ENCODE results near the gene XPA. TPM values are rescaled to one million over a fixed set of nuclear protein-coding genes. Genes with fewer than 3 reads are reported as not detected.

XPA gene
- total RNA-seq, 1 donor from 2014 or later: 8.9 TPM

GRCh38 chr9:97660847-97661246 lies 36.3 kb downstream of the XPA start:
- H3K36me3 ChIP-seq (ENCODE audit: control insufficient read depth in 3 of 3, insufficient read depth in 3 of 3, low read length in 3 of 3): peaks cover 30 to 71% (median 68%) of the 10 kb centered on the region in 3 donors
- no peak overlapping the region for H3K27ac ChIP-seq (ENCODE audit: low read depth, low read length)

DNA sequence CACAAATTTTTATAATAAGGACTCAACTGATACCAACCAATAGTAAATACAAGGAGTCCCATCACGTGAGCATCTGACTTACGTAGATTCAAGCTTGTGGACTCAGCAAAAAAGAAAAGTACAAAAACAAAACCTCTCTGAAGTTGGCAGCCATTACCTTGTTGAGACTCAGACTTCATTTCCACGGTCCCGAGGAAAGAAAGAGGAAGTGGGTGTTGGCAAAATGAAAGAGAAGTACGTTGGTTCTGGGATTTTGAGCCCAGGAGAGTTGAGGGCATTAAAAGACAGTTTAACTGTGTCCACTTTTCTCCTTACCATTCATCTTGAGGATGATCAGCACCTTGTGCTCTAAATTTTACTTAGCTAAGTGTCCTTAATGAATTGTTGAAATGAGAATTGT lies 36.8 kb downstream of the XPA start:
- H3K27ac ChIP-seq (ENCODE audit: low read depth, low read length): no peak overlapping the region
- no peaks in the 10 kb centered on the region for H3K27me3 ChIP-seq (ENCODE audit: control insufficient read depth in 3 of 3, insufficient read depth in 3 of 3, low read length in 3 of 3)
- peaks cover 26 to 72% (median 65%) of the 10 kb centered on the region in 3 donors for H3K36me3 ChIP-seq (ENCODE audit: control insufficient read depth in 3 of 3, insufficient read depth in 3 of 3, low read length in 3 of 3)
- H3K4me3 ChIP-seq (ENCODE audit: low read length in 3 of 3): no peak overlapping the region
- no peaks in the 10 kb centered on the region for H3K4me1 ChIP-seq (ENCODE audit: control insufficient read depth in 3 of 3, insufficient read depth in 3 of 3, low read length in 3 of 3)
- H3K9me3 ChIP-seq (ENCODE audit: control insufficient read depth in 3 of 3, low read length in 3 of 3): no peaks in the 10 kb centered on the region
- no peak overlapping the region for H3K9ac ChIP-seq (ENCODE audit: low read depth in 1 of 3, low read length in 3 of 3)

More at GRCh38 chr9:97660847-97661246, 36.3 kb downstream of the XPA start:
- Histone ChIP-seq H3K9ac (ENCODE audit: low read depth in 1 of 3, low read length in 3 of 3) (no peak overlapping the region), H3K4me1 (ENCODE audit: control insufficient read depth in 3 of 3, insufficient read depth in 3 of 3, low read length in 3 of 3) (no peaks in the 10 kb centered on the region), H3K9me3 (ENCODE audit: control insufficient read depth in 3 of 3, low read length in 3 of 3) (no peaks in the 10 kb centered on the region), H3K27me3 (ENCODE audit: control insufficient read depth in 3 of 3, insufficient read depth in 3 of 3, low read length in 3 of 3) (no peaks in the 10 kb centered on the region), H3K4me3 (ENCODE audit: low read length in 3 of 3) (no peak overlapping the region)

DNA sequence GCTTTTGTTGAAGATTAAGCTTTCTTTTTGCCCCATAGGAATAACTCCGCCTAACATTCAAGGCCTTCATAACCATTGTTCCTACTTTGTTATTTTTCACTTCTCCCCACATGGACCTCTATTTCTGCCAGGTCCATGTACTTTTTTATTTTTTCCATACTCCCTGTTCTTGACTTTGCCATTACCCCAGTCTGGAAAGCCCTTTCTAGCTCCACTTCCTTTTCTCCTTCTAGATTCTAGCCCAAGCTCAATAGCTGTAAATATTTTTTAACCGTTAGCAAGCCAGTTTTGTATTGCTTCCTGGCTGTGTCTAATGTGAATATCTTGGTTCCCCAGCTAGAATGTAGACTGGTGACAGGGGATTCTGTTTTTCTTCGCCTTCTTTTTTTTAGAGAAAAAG lies 37.4 kb downstream of the XPA start:
- no peak overlapping the region for H3K9ac ChIP-seq (ENCODE audit: low read depth in 1 of 3, low read length in 3 of 3)
- H3K9me3 ChIP-seq (ENCODE audit: control insufficient read depth in 3 of 3, low read length in 3 of 3): no peaks in the 10 kb centered on the region
- no peaks in the 10 kb centered on the region for H3K4me1 ChIP-seq (ENCODE audit: control insufficient read depth in 3 of 3, insufficient read depth in 3 of 3, low read length in 3 of 3)
- H3K27me3 ChIP-seq (ENCODE audit: control insufficient read depth in 3 of 3, insufficient read depth in 3 of 3, low read length in 3 of 3): no peaks in the 10 kb centered on the region
- no peak overlapping the region for H3K27ac ChIP-seq (ENCODE audit: low read depth, low read length)
- no peak overlapping the region for H3K4me3 ChIP-seq (ENCODE audit: low read length in 3 of 3)
- peaks cover 23 to 70% (median 63%) of the 10 kb centered on the region in 3 donors for H3K36me3 ChIP-seq (ENCODE audit: control insufficient read depth in 3 of 3, insufficient read depth in 3 of 3, low read length in 3 of 3)

DNA sequence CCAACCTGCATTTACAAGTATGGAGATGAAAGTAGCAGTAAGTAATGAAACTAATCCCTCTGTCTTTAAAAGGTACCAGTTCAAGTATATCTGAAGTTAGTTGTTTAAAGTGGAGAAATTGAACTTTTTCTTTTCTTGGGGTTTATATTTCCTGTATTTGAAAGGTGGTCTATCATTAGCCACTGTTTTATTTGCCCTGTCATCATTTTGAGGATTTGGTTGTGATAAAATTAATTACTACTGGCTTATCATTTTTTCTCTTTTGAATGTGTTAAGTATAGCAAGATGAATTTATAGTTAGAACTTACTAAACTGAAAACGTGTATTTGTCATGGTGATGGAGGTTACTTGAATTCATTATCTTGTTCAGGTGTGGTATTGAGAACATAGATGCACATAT lies 38.4 kb downstream of the XPA start:
- Histone ChIP-seq H3K36me3 (ENCODE audit: control insufficient read depth in 3 of 3, insufficient read depth in 3 of 3, low read length in 3 of 3) (peaks cover 22 to 71% (median 53%) of the 10 kb centered on the region in 3 donors), H3K27me3 (ENCODE audit: control insufficient read depth in 3 of 3, insufficient read depth in 3 of 3, low read length in 3 of 3) (no peaks in the 10 kb centered on the region), H3K4me1 (ENCODE audit: control insufficient read depth in 3 of 3, insufficient read depth in 3 of 3, low read length in 3 of 3) (no peaks in the 10 kb centered on the region), H3K9ac (ENCODE audit: low read depth in 1 of 3, low read length in 3 of 3) (no peak overlapping the region), H3K4me3 (ENCODE audit: low read length in 3 of 3) (no peak overlapping the region), H3K27ac (ENCODE audit: low read depth, low read length) (no peak overlapping the region), H3K9me3 (ENCODE audit: control insufficient read depth in 3 of 3, low read length in 3 of 3) (no peaks in the 10 kb centered on the region)

GRCh38 chr9:97651646-97652045 lies 45.5 kb downstream of the XPA start:
- Histone ChIP-seq H3K27me3 (ENCODE audit: control insufficient read depth in 3 of 3, insufficient read depth in 3 of 3, low read length in 3 of 3) (no peaks in the 10 kb centered on the region), H3K4me3 (ENCODE audit: low read length in 3 of 3) (no peak overlapping the region), H3K27ac (ENCODE audit: low read depth, low read length) (peak overlapping the region; percentile 36), H3K9ac (ENCODE audit: low read depth in 1 of 3, low read length in 3 of 3) (no peak overlapping the region), H3K4me1 (ENCODE audit: control insufficient read depth in 3 of 3, insufficient read depth in 3 of 3, low read length in 3 of 3) (peaks cover 0 to 4% (median 0%) of the 10 kb centered on the region in 3 donors), H3K36me3 (ENCODE audit: control insufficient read depth in 3 of 3, insufficient read depth in 3 of 3, low read length in 3 of 3) (peaks cover 20 to 58% (median 28%) of the 10 kb centered on the region in 3 donors), H3K9me3 (ENCODE audit: control insufficient read depth in 3 of 3, low read length in 3 of 3) (no peaks in the 10 kb centered on the region)

DNA sequence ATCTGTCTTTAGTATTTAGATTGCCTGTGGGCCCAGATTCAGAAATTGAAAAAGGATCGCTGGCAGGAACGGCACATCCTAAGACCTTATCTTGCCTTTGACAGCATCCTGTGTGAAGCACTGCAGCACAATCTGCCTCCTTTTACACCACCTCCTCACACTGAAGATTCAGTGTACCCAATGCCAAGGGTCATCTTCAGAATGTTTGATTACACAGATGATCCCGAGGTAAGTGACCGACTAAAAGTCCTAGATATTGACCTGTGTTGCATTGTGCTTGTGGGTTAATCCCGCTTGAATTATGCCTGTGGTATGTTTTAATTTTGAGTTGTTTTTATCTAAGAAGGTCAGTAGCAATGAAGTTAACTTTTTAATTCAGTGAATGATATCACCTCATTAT lies 49.1 kb downstream of the XPA start:
- no peaks in the 10 kb centered on the region for H3K9me3 ChIP-seq (ENCODE audit: control insufficient read depth in 3 of 3, low read length in 3 of 3)
- H3K27me3 ChIP-seq (ENCODE audit: control insufficient read depth in 3 of 3, insufficient read depth in 3 of 3, low read length in 3 of 3): no peaks in the 10 kb centered on the region
- no peak overlapping the region for H3K9ac ChIP-seq (ENCODE audit: low read depth in 1 of 3, low read length in 3 of 3)
- H3K4me1 ChIP-seq (ENCODE audit: control insufficient read depth in 3 of 3, insufficient read depth in 3 of 3, low read length in 3 of 3): peaks cover 0 to 4% (median 0%) of the 10 kb centered on the region in 3 donors
- H3K27ac ChIP-seq (ENCODE audit: low read depth, low read length): no peak overlapping the region
- H3K4me3 ChIP-seq (ENCODE audit: low read length in 3 of 3): no peak overlapping the region
- H3K36me3 ChIP-seq (ENCODE audit: control insufficient read depth in 3 of 3, insufficient read depth in 3 of 3, low read length in 3 of 3): peaks cover 8 to 49% (median 30%) of the 10 kb centered on the region in 3 donors

DNA sequence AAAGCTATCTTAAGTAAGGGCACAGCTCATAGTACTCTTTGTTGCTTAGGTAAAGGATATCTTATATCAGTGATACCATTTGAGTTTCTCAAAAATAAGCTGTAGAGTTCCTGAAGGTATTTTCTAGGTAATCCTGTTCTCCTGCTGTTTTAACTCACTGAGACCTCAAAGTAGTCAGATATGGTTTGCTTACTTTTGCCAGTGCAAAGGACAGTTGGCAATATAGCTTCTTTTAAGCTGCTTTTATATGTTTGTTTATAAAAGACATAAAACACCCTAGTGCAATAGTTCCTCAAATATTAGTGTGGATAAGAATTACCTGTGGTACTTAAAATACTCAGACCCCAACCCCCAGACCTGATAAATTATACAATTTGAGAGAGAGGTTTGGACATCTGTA lies 51.4 kb downstream of the XPA start:
- Histone ChIP-seq H3K27me3 (ENCODE audit: control insufficient read depth in 3 of 3, insufficient read depth in 3 of 3, low read length in 3 of 3) (no peaks in the 10 kb centered on the region), H3K9ac (ENCODE audit: low read depth in 1 of 3, low read length in 3 of 3) (no peak overlapping the region), H3K27ac (ENCODE audit: low read depth, low read length) (no peak overlapping the region), H3K9me3 (ENCODE audit: control insufficient read depth in 3 of 3, low read length in 3 of 3) (no peaks in the 10 kb centered on the region), H3K4me1 (ENCODE audit: control insufficient read depth in 3 of 3, insufficient read depth in 3 of 3, low read length in 3 of 3) (no peaks in the 10 kb centered on the region), H3K36me3 (ENCODE audit: control insufficient read depth in 3 of 3, insufficient read depth in 3 of 3, low read length in 3 of 3) (peaks cover 8 to 51% (median 42%) of the 10 kb centered on the region in 3 donors), H3K4me3 (ENCODE audit: low read length in 3 of 3) (no peak overlapping the region)

DNA sequence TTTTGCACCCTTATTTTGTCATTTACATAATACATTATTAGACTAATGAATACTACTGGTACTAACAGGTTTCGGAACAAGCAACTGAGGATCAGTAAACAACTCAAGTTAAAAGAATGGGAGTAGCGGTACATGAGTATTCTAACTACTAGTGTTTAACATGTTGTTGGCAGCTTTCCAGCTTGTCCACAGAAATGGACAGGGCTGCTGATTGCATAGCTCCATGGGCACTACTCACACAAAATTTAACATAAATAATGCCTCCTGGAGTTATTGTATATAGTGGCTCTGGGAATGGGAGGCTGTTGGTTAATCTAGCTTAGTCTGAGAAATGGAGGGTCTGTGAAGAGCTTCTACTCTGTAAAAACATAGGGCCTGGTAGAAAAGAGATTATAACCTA lies 56.8 kb downstream of the XPA start:
- H3K4me1 ChIP-seq (ENCODE audit: control insufficient read depth in 3 of 3, insufficient read depth in 3 of 3, low read length in 3 of 3): peaks cover 20 to 26% (median 25%) of the 10 kb centered on the region in 3 donors
- H3K9me3 ChIP-seq (ENCODE audit: control insufficient read depth in 3 of 3, low read length in 3 of 3): no peaks in the 10 kb centered on the region
- H3K36me3 ChIP-seq (ENCODE audit: control insufficient read depth in 3 of 3, insufficient read depth in 3 of 3, low read length in 3 of 3): peaks cover 0 to 27% (median 26%) of the 10 kb centered on the region in 3 donors
- no peaks in the 10 kb centered on the region for H3K27me3 ChIP-seq (ENCODE audit: control insufficient read depth in 3 of 3, insufficient read depth in 3 of 3, low read length in 3 of 3)
- no peak overlapping the region for H3K9ac ChIP-seq (ENCODE audit: low read depth in 1 of 3, low read length in 3 of 3)
- H3K4me3 ChIP-seq (ENCODE audit: low read length in 3 of 3): no peak overlapping the region
- H3K27ac ChIP-seq (ENCODE audit: low read depth, low read length): no peak overlapping the region

DNA sequence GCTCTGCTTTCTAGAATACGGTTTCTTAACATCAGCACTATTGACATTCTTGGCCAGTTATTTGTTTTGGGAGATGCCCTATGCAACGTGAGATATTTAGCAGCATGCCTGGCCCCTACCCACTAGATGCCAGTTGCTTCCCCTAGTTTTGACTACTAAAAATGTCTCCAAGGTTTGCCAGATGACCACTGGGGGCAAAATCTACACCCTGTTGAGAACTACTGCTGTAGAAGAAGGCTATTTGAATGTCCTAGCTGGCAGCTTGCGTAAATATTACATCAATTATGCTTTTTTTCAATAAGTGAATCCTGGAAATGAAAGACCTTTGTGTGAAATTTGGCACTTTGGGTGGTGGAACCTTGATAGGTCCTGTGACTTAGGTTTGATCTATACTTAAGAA lies 58.5 kb downstream of the XPA start:
- Histone ChIP-seq H3K27ac (ENCODE audit: low read depth, low read length) (no peak overlapping the region), H3K9ac (ENCODE audit: low read depth in 1 of 3, low read length in 3 of 3) (no peak overlapping the region), H3K4me3 (ENCODE audit: low read length in 3 of 3) (no peak overlapping the region), H3K27me3 (ENCODE audit: control insufficient read depth in 3 of 3, insufficient read depth in 3 of 3, low read length in 3 of 3) (no peaks in the 10 kb centered on the region), H3K4me1 (ENCODE audit: control insufficient read depth in 3 of 3, insufficient read depth in 3 of 3, low read length in 3 of 3) (peaks cover 28 to 38% (median 35%) of the 10 kb centered on the region in 3 donors), H3K36me3 (ENCODE audit: control insufficient read depth in 3 of 3, insufficient read depth in 3 of 3, low read length in 3 of 3) (peaks cover 0 to 18% (median 14%) of the 10 kb centered on the region in 3 donors), H3K9me3 (ENCODE audit: control insufficient read depth in 3 of 3, low read length in 3 of 3) (no peaks in the 10 kb centered on the region)

- H3K9me3 ChIP-seq (ENCODE audit: control insufficient read depth in 3 of 3, low read length in 3 of 3): no peaks in the 10 kb centered on the region
- no peaks in the 10 kb centered on the region for H3K27me3 ChIP-seq (ENCODE audit: control insufficient read depth in 3 of 3, insufficient read depth in 3 of 3, low read length in 3 of 3)
- no peak overlapping the region for H3K4me3 ChIP-seq (ENCODE audit: low read length in 3 of 3)
- peak overlapping the region in 1 of 3 donors; percentile 46 for H3K9ac ChIP-seq (ENCODE audit: low read depth in 1 of 3, low read length in 3 of 3)
- no peak overlapping the region for H3K27ac ChIP-seq (ENCODE audit: low read depth, low read length)
- peaks cover 0 to 6% (median 3%) of the 10 kb centered on the region in 3 donors for H3K36me3 ChIP-seq (ENCODE audit: control insufficient read depth in 3 of 3, insufficient read depth in 3 of 3, low read length in 3 of 3)
- peaks cover 33 to 42% (median 38%) of the 10 kb centered on the region in 3 donors for H3K4me1 ChIP-seq (ENCODE audit: control insufficient read depth in 3 of 3, insufficient read depth in 3 of 3, low read length in 3 of 3)
Observed at GRCh38 chr9:97636903-97637302, 60.2 kb downstream of the XPA start.
